GM12878 (cell line): ENCODE results near the gene ZNF467. TPM values are rescaled to one million over a fixed set of nuclear protein-coding genes. Genes with fewer than 3 reads are reported as not detected.

Source experiments
- ATAC-seq: fragments of 200-7000 bp; cut with Tn5 transposase; 3 replicates; pipeline ENCODE4 v1.9.1; 2020; ENCODE audit warnings: mild to moderate bottlenecking, moderate library complexity
- BruUV-seq: library from RNA; stranded (reverse); fragments of 400-500 nt; replicated peaks from 2 replicates; lab custom pipeline; 2021; lab: Mats Ljungman, UMichigan
- CTCF ChIA-PET: fragments of 300-600 bp; sonication (Branson Sonifier 250); formaldehyde crosslinking; extraction: SDS; loops from one replicate; lab custom pipeline; 2021; ENCODE audit warnings: inconsistent platforms; lab: Yijun Ruan, JAX
- POLR2A ChIA-PET: fragments of 350-600 bp; formaldehyde crosslinking; extraction: SDS; loops from one replicate; lab custom pipeline; 2021; ENCODE audit warnings: inconsistent platforms; lab: Charles Lee
- RAD21 ChIA-PET: fragments of 300-600 bp; sonication (Branson Sonifier 250); formaldehyde crosslinking; loops from one replicate; lab custom pipeline; 2023; ENCODE audit warnings: antibody characterized with exemption; ENCODE audit not compliant: unreplicated experiment; lab: Charles Lee
- SMC1A ChIA-PET: fragments of 300-600 bp; sonication (Branson Sonifier 250); formaldehyde crosslinking; loops from one replicate; lab custom pipeline; 2023; ENCODE audit not compliant: unreplicated experiment, uncharacterized antibody; lab: Charles Lee
- DNase-seq: peaks from one replicate; pipeline ENCODE4 v3.0.0-alpha.2; 2011; ENCODE audit warnings: low read depth, low spot score
- FAIRE-seq: peaks from 3 replicates; lab custom pipeline; 2011; peaks lifted over from hg19 to GRCh38; lab: Jason Lieb, UNC
- H2AFZ ChIP-seq: 2 replicates; pipeline ENCODE4 v1.6.0; 2011; ENCODE audit warnings: low read depth, low read length, control low read depth; ENCODE audit not compliant: control insufficient read depth
- H3K27ac ChIP-seq: 2 replicates; pipeline ENCODE4 v1.5.1; 2011; ENCODE audit warnings: control low read depth; ENCODE audit not compliant: control insufficient read depth, insufficient read depth
- H3K27me3 ChIP-seq, 2 experiments: replicated peaks in 1 of 2; 2 replicates each; pipeline versions ENCODE4 v1.6.0 to v1.6.1; 2011; ENCODE audit warnings: low read length in 1 of 2; ENCODE audit not compliant: control insufficient read depth in 2 of 2, insufficient read depth in 2 of 2
- H3K36me3 ChIP-seq, 2 experiments: 2 replicates each; pipeline ENCODE4 v1.5.1; 2011; ENCODE audit warnings: low read length in 1 of 2; ENCODE audit not compliant: control insufficient read depth in 2 of 2, insufficient read depth in 2 of 2
- H3K4me1 ChIP-seq: 2 replicates; pipeline ENCODE4 v1.6.1; 2011; ENCODE audit warnings: mild to moderate bottlenecking, low read length, moderate library complexity, mixed read lengths; ENCODE audit not compliant: control insufficient read depth, insufficient read depth
- H3K4me2 ChIP-seq: 2 replicates; pipeline ENCODE4 v1.6.0; 2011; ENCODE audit warnings: control low read depth; ENCODE audit not compliant: control insufficient read depth, insufficient read depth
- H3K4me3 ChIP-seq: fragments of 200-600 bp; sonication (generic); 2 replicates; pipeline ENCODE4 v1.5.1; 2016
- H3K79me2 ChIP-seq: 2 replicates; pipeline ENCODE4 v1.6.0; 2011; ENCODE audit warnings: low read length; ENCODE audit not compliant: control insufficient read depth, insufficient read depth
- H3K9ac ChIP-seq: 2 replicates; pipeline ENCODE4 v1.8.0; 2011; ENCODE audit warnings: low read length, control low read depth, mixed read lengths; ENCODE audit not compliant: control insufficient read depth, insufficient read depth
- H3K9me3 ChIP-seq: replicated peaks from 3 replicates; pipeline ENCODE4 v1.5.1; 2011; ENCODE audit warnings: mild to moderate bottlenecking, low read length; ENCODE audit not compliant: control insufficient read depth, insufficient read depth
- H4K20me1 ChIP-seq: 2 replicates; pipeline ENCODE4 v1.6.0; 2011; ENCODE audit not compliant: control insufficient read depth, insufficient read depth
- ATF2 ChIP-seq: IDR thresholded peaks from 2 replicates; pipeline ENCODE4 v1.6.1; 2012; ENCODE audit warnings: low read length, inconsistent platforms
- BCL11A ChIP-seq: IDR thresholded peaks from 2 replicates; pipeline ENCODE4 v1.6.1; 2011; ENCODE audit warnings: low read depth, low read length
- ELK1 ChIP-seq: IDR thresholded peaks from 2 replicates; pipeline ENCODE4 v1.6.1; 2012; ENCODE audit warnings: low read depth, low read length, improper control_type of control experiment
- HSF1 ChIP-seq: fragments of 150-350 bp; IDR thresholded peaks from 2 replicates; pipeline ENCODE4 v1.6.1; 2014; ENCODE audit warnings: mild to moderate bottlenecking, low read depth, low read length
- IKZF1 ChIP-seq: fragments of 450-650 bp; conservative IDR thresholded peaks from 2 replicates; pipeline ENCODE4 v1.6.1; 2017; ENCODE audit warnings: antibody characterized with exemption, mild to moderate bottlenecking
- KAT2A ChIP-seq: conservative IDR thresholded peaks from 2 replicates; pipeline ENCODE4 v1.6.1; 2011; ENCODE audit warnings: low read depth, low read length; ENCODE audit not compliant: control insufficient read depth
- MLLT1 ChIP-seq: fragments of 450-650 bp; IDR thresholded peaks from 2 replicates; pipeline ENCODE4 v1.6.1; 2016; ENCODE audit warnings: mild to moderate bottlenecking
- MTA3 ChIP-seq: IDR thresholded peaks from 2 replicates; pipeline ENCODE4 v1.6.1; 2012; ENCODE audit warnings: low read length, inconsistent platforms, borderline replicate concordance
- RAD51 ChIP-seq: fragments of 450-650 bp; IDR thresholded peaks from 2 replicates; pipeline ENCODE4 v1.6.1; 2016; ENCODE audit warnings: moderate library complexity, mild to moderate bottlenecking, inconsistent platforms
- REST ChIP-seq: IDR thresholded peaks from 2 replicates; pipeline ENCODE4 v1.6.1; 2012; ENCODE audit warnings: mild to moderate bottlenecking, low read depth, low read length
- SMARCA5 ChIP-seq: fragments of 450-650 bp; IDR thresholded peaks from 2 replicates; pipeline ENCODE4 v1.6.1; 2017; ENCODE audit warnings: mild to moderate bottlenecking
- SPI1 ChIP-seq: IDR thresholded peaks from 2 replicates; pipeline ENCODE4 v1.6.1; 2011; ENCODE audit warnings: low read depth, mild to moderate bottlenecking, low read length, moderate library complexity, borderline replicate concordance; ENCODE audit not compliant: insufficient read depth
- TAF1 ChIP-seq: IDR thresholded peaks from 2 replicates; pipeline ENCODE4 v1.6.1; 2011; ENCODE audit warnings: mild to moderate bottlenecking, low read depth, low read length, borderline replicate concordance
- ZSCAN29 ChIP-seq: fragments of 450-650 bp; IDR thresholded peaks from 2 replicates; pipeline ENCODE4 v1.6.1; 2017; ENCODE audit warnings: mild to moderate bottlenecking, moderate library complexity
- WGBS: methylation state at CpG from one replicate; pipeline ENCODE4 v1.1.6; 2016; ENCODE audit warnings: low lambda C conversion rate; ENCODE audit not compliant: insufficient replicate concordance, insufficient coverage; ENCODE audit errors: missing lambda C conversion rate; 5-methylcytosine and 5-hydroxymethylcytosine counted together
- in situ Hi-C: fragments of 300-500 bp; cut with MboI; formaldehyde crosslinking; loops from 9 replicates; pipeline ENCODE4 v1.14.3; 2018; ENCODE audit warnings: mixed read lengths
- intact Hi-C: fragments of 100-400 bp; cut with micrococcal nuclease; formaldehyde crosslinking; loops from one replicate; pipeline ENCODE4 v1.14.2; 2022; ENCODE audit not compliant: unreplicated experiment
- polyA plus RNA-seq, 11 experiments: library from polyadenylated mRNA; depleted of rRNA in 4 of 11; unstranded in 6 of 11; stranded (reverse) in 5 of 11; fragments of >200 nt; fragmentation: Nextera tagmentation in 4 of 11; fragmentation: Illumina TruSeq in 1 of 11; extraction: Ambion mirVana in 4 of 11; extraction: Trizol in 1 of 11; gene quantifications; 1 replicate in 1 of 11; 2 replicates in 10 of 11; pipeline versions ENCODE4 v1.2.1 to v1.2.3, GENCODE V29; 2011 to 2016; ENCODE audit warnings: inconsistent platforms in 2 of 11, missing spikeins in 2 of 11, low read depth in 1 of 11
- total RNA-seq, 4 experiments: library from RNA; depleted of rRNA in 3 of 4; stranded (reverse); fragments of >200 nt in 3 of 4; fragmentation: Illumina TruSeq in 1 of 4; extraction: Trizol in 1 of 4; gene quantifications; 2 replicates each; pipeline versions ENCODE4 v1.2.1 to v1.2.3, GENCODE V29; 2013 to 2021

Gene ZNF467
- total and polyA plus RNA-seq, 10 of the 15 experiments (the other 5 are each of a cell fraction or from before 2014, with no cell fraction given), result not detected

GRCh38 chr7:149736478-149737360 is 36.7 kb downstream of the ZNF467 start:
- no peak for ATAC-seq
- Histone ChIP-seq H3K4me2 (no peak overlapping the region), H3K27ac (no peak overlapping the region), H3K27me3 (no peaks in the 10 kb centered on the region; a peak in 1 of 4 replicates), H3K9me3 (no peaks in the 10 kb centered on the region), H3K4me1 (peaks cover 1% of the 10 kb centered on the region), H3K4me3 (no peak overlapping the region), H3K79me2 (no peaks in the 10 kb centered on the region), H2AFZ (no peak overlapping the region), H3K9ac (no peak overlapping the region), H4K20me1 (no peaks in the 10 kb centered on the region), H3K36me3 (0 out of 4 replicates have a peak, but pooled peaks cover 0 to 2% of the 10 kb centered on the region in 2 experiments)
- FAIRE-seq, result no peak
- DNase-seq, result no peak
- in situ Hi-C loops (no loop called here), intact Hi-C loops (no loop called here)
- 59% methylated on average over 13 of the region's 13 CpGs for WGBS
- BruUV-seq, result no TSS peak
- ChIA-PET SMC1A (no interaction called here), RAD21 (interaction anchor here (2.0 kb wide), 1 partner anchor 74 kb away, joined by 6 read pairs; no protein-coding TSS in a partner anchor), CTCF (no interaction called here), POLR2A (no interaction called here)
- TF ChIP-seq KAT2A, result no peak
- TF ChIP-seq ZSCAN29, result no peak
- TF ChIP-seq TAF1, result no peak
- no peak for TF ChIP-seq HSF1
- no peak for TF ChIP-seq SPI1
- TF ChIP-seq ELK1, result no peak
- TF ChIP-seq IKZF1, result no peak
- no peak for TF ChIP-seq SMARCA5
- TF ChIP-seq BCL11A, result no peak
- TF ChIP-seq ATF2, result no peak
- no peak for TF ChIP-seq MTA3
- TF ChIP-seq MLLT1, result no peak
- no peak for TF ChIP-seq RAD51
- no peak for TF ChIP-seq REST
